ENCODE data around the gene CHMP4B.

CHMP4B gene

DNA sequence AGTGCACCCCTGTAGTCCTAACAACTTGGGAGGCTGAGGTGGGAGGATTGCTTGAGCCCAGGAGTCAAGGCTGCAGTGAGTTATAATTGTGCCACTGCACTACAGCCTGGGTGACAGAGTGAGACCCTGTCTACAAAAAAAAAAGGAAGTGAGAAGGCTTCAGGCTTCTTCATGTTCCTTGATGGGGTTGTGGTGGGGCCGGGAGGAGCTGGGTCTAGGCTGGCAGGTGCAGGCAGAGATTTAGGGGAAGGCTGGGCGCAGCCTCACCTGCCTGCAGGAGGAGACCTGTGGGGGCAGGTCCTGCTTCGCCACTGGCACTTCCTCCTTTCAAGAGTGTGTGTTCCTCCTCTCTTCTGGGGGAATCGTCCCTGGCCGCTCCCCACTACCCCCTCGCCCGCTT lies 63.9 kb downstream of the CHMP4B start:
- DNase-seq (ENCODE audit: low read depth) = peak; percentile 24
- TF ChIP-seq, protein P1, sequence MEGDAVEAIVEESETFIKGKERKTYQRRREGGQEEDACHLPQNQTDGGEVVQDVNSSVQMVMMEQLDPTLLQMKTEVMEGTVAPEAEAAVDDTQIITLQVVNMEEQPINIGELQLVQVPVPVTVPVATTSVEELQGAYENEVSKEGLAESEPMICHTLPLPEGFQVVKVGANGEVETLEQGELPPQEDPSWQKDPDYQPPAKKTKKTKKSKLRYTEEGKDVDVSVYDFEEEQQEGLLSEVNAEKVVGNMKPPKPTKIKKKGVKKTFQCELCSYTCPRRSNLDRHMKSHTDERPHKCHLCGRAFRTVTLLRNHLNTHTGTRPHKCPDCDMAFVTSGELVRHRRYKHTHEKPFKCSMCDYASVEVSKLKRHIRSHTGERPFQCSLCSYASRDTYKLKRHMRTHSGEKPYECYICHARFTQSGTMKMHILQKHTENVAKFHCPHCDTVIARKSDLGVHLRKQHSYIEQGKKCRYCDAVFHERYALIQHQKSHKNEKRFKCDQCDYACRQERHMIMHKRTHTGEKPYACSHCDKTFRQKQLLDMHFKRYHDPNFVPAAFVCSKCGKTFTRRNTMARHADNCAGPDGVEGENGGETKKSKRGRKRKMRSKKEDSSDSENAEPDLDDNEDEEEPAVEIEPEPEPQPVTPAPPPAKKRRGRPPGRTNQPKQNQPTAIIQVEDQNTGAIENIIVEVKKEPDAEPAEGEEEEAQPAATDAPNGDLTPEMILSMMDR (IDR thresholded peaks at IDR 0.05; ENCODE audit: low read depth, low read length) = no peak
- TF ChIP-seq, protein P2, sequence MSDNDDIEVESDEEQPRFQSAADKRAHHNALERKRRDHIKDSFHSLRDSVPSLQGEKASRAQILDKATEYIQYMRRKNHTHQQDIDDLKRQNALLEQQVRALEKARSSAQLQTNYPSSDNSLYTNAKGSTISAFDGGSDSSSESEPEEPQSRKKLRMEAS (IDR thresholded peaks at IDR 0.05; ENCODE audit: low read depth, low read length) = no peak
- TF ChIP-seq POLR2A (IDR thresholded peaks at IDR 0.05; ENCODE audit: extremely low read depth, insufficient read length) = no peak
- TF ChIP-seq MYC (IDR thresholded peaks at IDR 0.05; ENCODE audit: low read depth, low read length) = no peak
- H3K4me3 ChIP-seq (ENCODE audit: low read depth, low read length) = no peak overlapping the region

DNA sequence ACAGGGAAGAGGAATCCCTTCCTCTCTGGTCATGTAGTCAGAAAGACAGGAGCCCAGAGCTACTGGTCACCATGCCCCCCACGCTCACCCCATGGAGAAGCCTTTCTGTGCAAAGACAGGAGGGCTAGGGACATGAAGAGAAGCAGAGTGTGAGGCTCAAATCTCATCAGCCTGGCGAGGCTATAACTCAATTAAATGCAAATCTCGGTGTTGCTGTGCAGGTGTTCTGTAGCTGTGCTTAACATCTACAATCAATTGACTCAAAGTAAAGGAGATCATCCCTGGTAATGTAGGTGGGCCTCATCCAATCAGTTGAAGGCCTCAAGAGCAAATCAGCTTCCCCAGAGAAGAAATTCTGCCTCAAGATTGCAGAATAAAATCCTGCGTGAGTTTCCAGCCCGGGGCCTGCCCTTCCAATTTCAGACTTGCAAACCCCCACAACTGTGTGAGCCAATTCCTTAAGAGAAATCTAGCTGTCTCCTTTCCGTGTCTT lies 64.4 kb downstream of the CHMP4B start:
- H3K4me3 ChIP-seq (ENCODE audit: low read depth, low read length) = no peak overlapping the region
- TF ChIP-seq, protein P2 (IDR thresholded peaks at IDR 0.05; ENCODE audit: low read depth, low read length) = no peak
- TF ChIP-seq POLR2A (IDR thresholded peaks at IDR 0.05; ENCODE audit: extremely low read depth, insufficient read length) = no peak
- no peak for TF ChIP-seq MYC (IDR thresholded peaks at IDR 0.05; ENCODE audit: low read depth, low read length)
- TF ChIP-seq, protein P1 (IDR thresholded peaks at IDR 0.05; ENCODE audit: low read depth, low read length) = no peak

DNA sequence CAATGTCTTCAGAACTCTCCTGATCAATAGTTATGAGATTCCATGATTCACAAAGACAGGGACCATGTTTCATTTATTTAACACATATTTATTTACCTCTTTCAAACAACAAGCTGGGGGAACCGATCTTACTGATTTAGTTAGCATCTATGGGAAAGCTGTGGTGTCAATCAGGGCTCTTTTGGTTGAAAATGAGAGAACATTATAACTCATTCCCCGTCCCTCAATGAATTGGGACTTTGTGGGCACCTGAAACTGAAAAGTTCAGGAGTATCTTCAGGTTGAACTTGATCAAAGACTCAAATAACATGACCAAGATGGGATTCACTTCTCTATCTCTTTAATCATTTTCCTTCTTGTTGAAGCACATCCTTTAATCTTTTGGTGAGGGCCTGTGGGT lies 67.4 kb downstream of the CHMP4B start:
- TF ChIP-seq, protein P2 (IDR thresholded peaks at IDR 0.05; ENCODE audit: low read depth, low read length) = no peak
- no peak for TF ChIP-seq MYC (IDR thresholded peaks at IDR 0.05; ENCODE audit: low read depth, low read length)
- TF ChIP-seq, protein P1 (IDR thresholded peaks at IDR 0.05; ENCODE audit: low read depth, low read length) = no peak
- no peak for TF ChIP-seq POLR2A (IDR thresholded peaks at IDR 0.05; ENCODE audit: extremely low read depth, insufficient read length)
- DNase-seq (ENCODE audit: low read depth) = no peak
- H3K4me3 ChIP-seq (ENCODE audit: low read depth, low read length) = no peak overlapping the region

More for the DNA sequence above, 64.4 kb downstream of the CHMP4B start:
- DNase-seq (ENCODE audit: low read depth) = no peak

DNA sequence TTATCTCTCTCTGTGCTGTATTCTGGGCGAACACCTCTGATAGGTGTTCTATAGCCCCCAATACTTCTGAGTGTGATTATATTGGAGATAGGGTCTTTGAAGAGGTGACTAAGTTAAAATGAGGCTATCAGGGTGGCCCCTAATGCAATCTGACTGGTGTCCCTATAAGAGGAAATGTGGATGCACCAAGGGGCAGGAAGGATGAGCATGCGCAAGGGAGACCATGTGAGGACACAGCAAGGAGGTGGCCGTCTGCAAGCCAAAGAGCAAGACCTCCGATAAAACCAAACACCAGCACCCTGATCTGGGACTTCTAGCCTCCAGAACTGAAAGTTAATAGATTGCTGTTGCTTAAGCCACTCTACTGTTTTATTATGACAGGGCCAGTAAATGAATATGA lies 69.2 kb downstream of the CHMP4B start:
- no peak overlapping the region for H3K4me3 ChIP-seq (ENCODE audit: low read depth, low read length)
- no peak for DNase-seq (ENCODE audit: low read depth)
- TF ChIP-seq, protein P2 (IDR thresholded peaks at IDR 0.05; ENCODE audit: low read depth, low read length) = no peak
- no peak for TF ChIP-seq MYC (IDR thresholded peaks at IDR 0.05; ENCODE audit: low read depth, low read length)
- TF ChIP-seq, protein P1 (IDR thresholded peaks at IDR 0.05; ENCODE audit: low read depth, low read length) = no peak
- TF ChIP-seq POLR2A (IDR thresholded peaks at IDR 0.05; ENCODE audit: extremely low read depth, insufficient read length) = no peak

DNA sequence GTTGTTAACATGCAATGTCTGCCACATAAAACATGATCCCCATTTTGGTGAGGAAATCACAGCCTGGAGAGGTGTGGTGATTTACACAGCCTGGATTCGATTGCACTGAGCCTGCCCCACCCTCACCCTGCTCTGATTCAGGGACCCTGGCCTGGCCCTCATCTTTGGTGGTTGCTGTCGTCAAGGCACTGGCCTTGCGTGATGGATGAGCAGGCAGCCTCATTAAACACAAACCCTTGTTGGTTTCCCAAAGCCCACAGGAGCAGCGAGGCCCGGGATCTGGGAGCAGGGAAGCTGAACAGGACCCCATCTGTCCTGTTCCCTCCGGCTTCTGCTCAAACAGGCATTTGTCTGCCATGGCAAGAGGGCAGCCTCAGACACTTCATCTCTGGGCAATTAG lies 70.8 kb downstream of the CHMP4B start:
- no peak for DNase-seq (ENCODE audit: low read depth)
- TF ChIP-seq POLR2A (IDR thresholded peaks at IDR 0.05; ENCODE audit: extremely low read depth, insufficient read length) = no peak
- TF ChIP-seq, protein P1 (IDR thresholded peaks at IDR 0.05; ENCODE audit: low read depth, low read length) = no peak
- no peak for TF ChIP-seq MYC (IDR thresholded peaks at IDR 0.05; ENCODE audit: low read depth, low read length)
- TF ChIP-seq, protein P2 (IDR thresholded peaks at IDR 0.05; ENCODE audit: low read depth, low read length) = no peak

More for the DNA sequence above, 70.8 kb downstream of the CHMP4B start:
- no peak overlapping the region for H3K4me3 ChIP-seq (ENCODE audit: low read depth, low read length)
